Measurements from ENCODE around the gene ARL13A. TPM values are rescaled to one million over a fixed set of nuclear protein-coding genes. Genes with fewer than 3 reads are reported as not detected.
"Not testable (repeated sequence)": the region's sequence is repeated elsewhere in the genome, so short reads cannot be mapped to it uniquely, and the experiment has no call there.

The ARL13A gene
- total RNA-seq, 1 experiment from 2014 or later: not detected

- DNase-seq: peak; percentile 88 to 90
- POLR2A ChIA-PET (ENCODE audit: unreplicated experiment): no interaction called here
- H3K79me2 ChIP-seq (ENCODE audit: low read depth): no peaks in the 10 kb centered on the region
- 0 out of 2 replicates have a peak overlapping the region, but pooled peaks have one; percentile 12 for H2AFZ ChIP-seq
- intact Hi-C loops (cut with micrococcal nuclease; ENCODE audit: unreplicated experiment): loop anchor here (1.0 kb wide), 2 partner anchors 13 to 52 kb away; no protein-coding TSS in a partner anchor
- peak overlapping the region; percentile 100 for H3K27ac ChIP-seq
- no peaks in the 10 kb centered on the region for H3K36me3 ChIP-seq (ENCODE audit: low read depth)
- H3K4me1 ChIP-seq (replicated peaks; ENCODE audit: insufficient read depth): peaks cover 48% of the 10 kb centered on the region
- H3F3A ChIP-seq (ENCODE audit: insufficient read depth, low read depth): peaks cover 34% of the 10 kb centered on the region
- no peak overlapping the region for H3K4me3 ChIP-seq
- CTCF ChIA-PET: no interaction called here
- no peaks in the 10 kb centered on the region for H3K9me2 ChIP-seq (ENCODE audit: insufficient read depth)
- H3K4me2 ChIP-seq: peak overlapping the region; percentile 69
- no peaks in the 10 kb centered on the region for H3K9me3 ChIP-seq (ENCODE audit: insufficient read depth, low read depth)
- H3K27me3 ChIP-seq (ENCODE audit: insufficient read depth, low read depth): no peaks in the 10 kb centered on the region
- TF ChIP-seq CTCF (conservative IDR thresholded peaks at IDR 0.05) (no peak), EZH2 (IDR thresholded peaks at IDR 0.05; ENCODE audit: low read depth) (no peak)
- H4K20me1 ChIP-seq (ENCODE audit: insufficient read depth): no peaks in the 10 kb centered on the region
- no TSS peak for BruUV-seq (replicated peaks)
Measured at GRCh38 chrX:100980608-100981497, 11.3 kb downstream of the ARL13A start.

- H3K4me3 ChIP-seq; H3K79me2 ChIP-seq (ENCODE audit: low read depth); H4K20me1 ChIP-seq (ENCODE audit: insufficient read depth); BruUV-seq (replicated peaks); H3K9me2 ChIP-seq (ENCODE audit: insufficient read depth); H3K27me3 ChIP-seq (ENCODE audit: insufficient read depth, low read depth); H2AFZ ChIP-seq; POLR2A ChIA-PET (ENCODE audit: unreplicated experiment); H3K9me3 ChIP-seq (ENCODE audit: insufficient read depth, low read depth); CTCF ChIA-PET; H3K36me3 ChIP-seq (ENCODE audit: low read depth): not testable (repeated sequence)
- Histone ChIP-seq H3F3A (ENCODE audit: insufficient read depth, low read depth) (peaks cover 34% of the 10 kb centered on the region), H3K4me1 (replicated peaks; ENCODE audit: insufficient read depth) (peaks cover 41% of the 10 kb centered on the region), H3K4me2 (peak overlapping the region; percentile 69; the same call in 1 of the 2 replicates), H3K27ac (peak overlapping the region; percentile 100)
- peak in 1 of 2 experiments; percentile 57 for DNase-seq
- intact Hi-C loops (cut with micrococcal nuclease; ENCODE audit: unreplicated experiment): loop anchor here (1.0 kb wide), 1 partner anchor 13 kb away; no protein-coding TSS in a partner anchor
Measured at GRCh38 chrX:100981498-100981845, 12.0 kb downstream of the ARL13A start.

GRCh38 chrX:100984818-100985217, 15.3 kb downstream of the ARL13A start:
- intact Hi-C loops (cut with micrococcal nuclease; ENCODE audit: unreplicated experiment): no loop called here
- no peak overlapping the region for H3K4me2 ChIP-seq
- CTCF ChIA-PET: no interaction called here

GRCh38 chrX:100990139-100990538, 20.6 kb downstream of the ARL13A start:
- ChIA-PET POLR2A (ENCODE audit: unreplicated experiment) (no interaction called here), CTCF (interaction anchor here (0.6 to 0.7 kb wide), 2 partner anchors 10 to 400 kb away, joined by 3 to 16 read pairs; no protein-coding TSS in a partner anchor)
- Histone ChIP-seq H3F3A (ENCODE audit: insufficient read depth, low read depth) (peaks cover 18% of the 10 kb centered on the region), H3K4me2 (no peak overlapping the region), H3K27ac (no peak overlapping the region), H3K9me3 (ENCODE audit: insufficient read depth, low read depth) (no peaks in the 10 kb centered on the region), H2AFZ (no peak overlapping the region), H4K20me1 (ENCODE audit: insufficient read depth) (no peaks in the 10 kb centered on the region), H3K4me1 (replicated peaks; ENCODE audit: insufficient read depth) (peaks cover 26% of the 10 kb centered on the region), H3K36me3 (ENCODE audit: low read depth) (no peaks in the 10 kb centered on the region), H3K4me3 (no peak overlapping the region), H3K9me2 (ENCODE audit: insufficient read depth) (no peaks in the 10 kb centered on the region), H3K27me3 (ENCODE audit: insufficient read depth, low read depth) (no peaks in the 10 kb centered on the region), H3K79me2 (ENCODE audit: low read depth) (no peaks in the 10 kb centered on the region)
- TF ChIP-seq EZH2 (IDR thresholded peaks at IDR 0.05; ENCODE audit: low read depth): no peak
- no peak for TF ChIP-seq CTCF (conservative IDR thresholded peaks at IDR 0.05)
- BruUV-seq (replicated peaks): no TSS peak
- DNase-seq: no peak
- intact Hi-C loops (cut with micrococcal nuclease; ENCODE audit: unreplicated experiment): loop anchor here (5.0 kb wide), 1 partner anchor 78 kb away; no protein-coding TSS in a partner anchor

More at GRCh38 chrX:100984818-100985217, 15.3 kb downstream of the ARL13A start:
- POLR2A ChIA-PET (ENCODE audit: unreplicated experiment): no interaction called here
- Histone ChIP-seq H3K4me1 (replicated peaks; ENCODE audit: insufficient read depth) (peaks cover 23% of the 10 kb centered on the region), H3K27ac (no peak overlapping the region), H3F3A (ENCODE audit: insufficient read depth, low read depth) (peaks cover 23% of the 10 kb centered on the region), H2AFZ (no peak overlapping the region), H3K4me3 (no peak overlapping the region), H3K79me2 (ENCODE audit: low read depth) (no peaks in the 10 kb centered on the region), H3K27me3 (ENCODE audit: insufficient read depth, low read depth) (no peaks in the 10 kb centered on the region), H3K36me3 (ENCODE audit: low read depth) (no peaks in the 10 kb centered on the region), H3K9me3 (ENCODE audit: insufficient read depth, low read depth) (no peaks in the 10 kb centered on the region), H4K20me1 (ENCODE audit: insufficient read depth) (no peaks in the 10 kb centered on the region), H3K9me2 (ENCODE audit: insufficient read depth) (no peaks in the 10 kb centered on the region)
- DNase-seq: no peak
- no TSS peak for BruUV-seq (replicated peaks)
- TF ChIP-seq EZH2 (IDR thresholded peaks at IDR 0.05; ENCODE audit: low read depth): no peak

Measured in PC-9 (cell line).